HCT116 (cell line): Measurements from ENCODE around the gene PARVA.

Source experiments
- POLR2A ChIP-seq: IDR thresholded peaks from 2 replicates; pipeline ENCODE4 v1.7.0; 2011; ENCODE audit warnings: borderline replicate concordance; ENCODE audit not compliant: insufficient read depth, insufficient read length; ENCODE audit errors: extremely low read depth
- POLR2AphosphoS5 ChIP-seq: IDR thresholded peaks from 2 replicates; pipeline ENCODE4 v1.6.1; 2011; ENCODE audit warnings: mild to moderate bottlenecking, low read depth, low read length, moderate library complexity
- SIN3A ChIP-seq: IDR thresholded peaks from 2 replicates; pipeline ENCODE4 v1.6.1; 2012; ENCODE audit warnings: low read depth
- TF ChIP-seq, protein P1 (sequence below), 3 experiments: fragments of 200-600 bp in 1 of 3; sonication (generic) in 1 of 3; IDR thresholded peaks in 2 of 3; conservative IDR thresholded peaks in 1 of 3; 2 replicates each; pipeline ENCODE4 v1.5.1; 2012 to 2017; ENCODE audit warnings: low read depth in 2 of 3, low read length in 2 of 3, antibody characterized with exemption in 1 of 3, borderline replicate concordance in 1 of 3, control low read depth in 1 of 3, mild to moderate bottlenecking in 1 of 3, mixed read lengths in 1 of 3, mixed run types in 1 of 3, moderate library complexity in 1 of 3; ENCODE audit not compliant: insufficient read depth in 1 of 3

DNA sequence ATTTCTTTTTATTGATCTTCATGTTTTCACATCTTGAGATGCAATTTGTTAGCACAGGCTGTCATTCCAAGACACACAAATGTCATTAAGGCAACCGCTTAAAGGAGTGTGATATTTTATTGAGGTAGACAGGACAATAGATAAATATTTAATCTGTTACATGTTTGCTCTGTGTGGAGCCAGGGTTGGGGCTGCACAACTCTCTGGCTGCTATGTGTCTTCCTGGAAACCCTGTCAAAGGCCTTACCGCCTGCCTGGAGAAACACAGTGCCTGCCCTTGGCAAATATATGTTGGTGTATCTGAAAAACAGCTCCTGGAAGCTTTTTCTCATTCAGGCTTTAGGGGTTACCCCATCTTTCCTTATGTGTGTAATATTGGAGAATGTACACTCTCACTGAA lies 157.2 kb downstream of the PARVA start:
- TF ChIP-seq SIN3A = no peak
- TF ChIP-seq, protein P1, sequence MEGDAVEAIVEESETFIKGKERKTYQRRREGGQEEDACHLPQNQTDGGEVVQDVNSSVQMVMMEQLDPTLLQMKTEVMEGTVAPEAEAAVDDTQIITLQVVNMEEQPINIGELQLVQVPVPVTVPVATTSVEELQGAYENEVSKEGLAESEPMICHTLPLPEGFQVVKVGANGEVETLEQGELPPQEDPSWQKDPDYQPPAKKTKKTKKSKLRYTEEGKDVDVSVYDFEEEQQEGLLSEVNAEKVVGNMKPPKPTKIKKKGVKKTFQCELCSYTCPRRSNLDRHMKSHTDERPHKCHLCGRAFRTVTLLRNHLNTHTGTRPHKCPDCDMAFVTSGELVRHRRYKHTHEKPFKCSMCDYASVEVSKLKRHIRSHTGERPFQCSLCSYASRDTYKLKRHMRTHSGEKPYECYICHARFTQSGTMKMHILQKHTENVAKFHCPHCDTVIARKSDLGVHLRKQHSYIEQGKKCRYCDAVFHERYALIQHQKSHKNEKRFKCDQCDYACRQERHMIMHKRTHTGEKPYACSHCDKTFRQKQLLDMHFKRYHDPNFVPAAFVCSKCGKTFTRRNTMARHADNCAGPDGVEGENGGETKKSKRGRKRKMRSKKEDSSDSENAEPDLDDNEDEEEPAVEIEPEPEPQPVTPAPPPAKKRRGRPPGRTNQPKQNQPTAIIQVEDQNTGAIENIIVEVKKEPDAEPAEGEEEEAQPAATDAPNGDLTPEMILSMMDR (IDR thresholded peaks at IDR 0.05 in 2 of 3, conservative IDR thresholded peaks at IDR 0.05 in 1 of 3; ENCODE audit: borderline replicate concordance in 1 of 3, insufficient read depth in 1 of 3, low read depth in 2 of 3, low read length in 2 of 3) = no peak
- no peak for TF ChIP-seq POLR2A
- TF ChIP-seq POLR2AphosphoS5 = no peak
